Effector memory CD4-positive, alpha-beta T cell (primary cell): ENCODE results near the gene GAA.

ENCODE experiments used
- DNase-seq, 3 donors: peaks; one replicate each; pipeline ENCODE4 v3.0.0-alpha.2; 2020
- H3K27ac ChIP-seq: 2 replicates; pipeline ENCODE4 v1.7.0; 2013; ENCODE audit warnings: mild to moderate bottlenecking, low read length, moderate library complexity; ENCODE audit not compliant: insufficient read depth, poor library complexity, severe bottlenecking
- H3K27me3 ChIP-seq: replicated peaks from 2 replicates; pipeline ENCODE4 v1.7.0; 2013; ENCODE audit warnings: mild to moderate bottlenecking, low read length; ENCODE audit not compliant: insufficient read depth, control insufficient read depth, poor library complexity, severe bottlenecking
- H3K36me3 ChIP-seq: 2 replicates; pipeline ENCODE4 v1.7.0; 2013; ENCODE audit warnings: mild to moderate bottlenecking, low read length, moderate library complexity; ENCODE audit not compliant: control insufficient read depth, insufficient read depth
- H3K4me1 ChIP-seq: 2 replicates; pipeline ENCODE4 v1.7.0; 2013; ENCODE audit warnings: low read length, mild to moderate bottlenecking; ENCODE audit not compliant: control insufficient read depth, insufficient read depth, poor library complexity, severe bottlenecking
- H3K4me3 ChIP-seq: 2 replicates; pipeline ENCODE4 v1.7.0; 2013; ENCODE audit warnings: low read length, low read depth, mild to moderate bottlenecking; ENCODE audit not compliant: insufficient read depth, poor library complexity, severe bottlenecking
- H3K9me3 ChIP-seq: 2 replicates; pipeline ENCODE4 v1.7.0; 2013; ENCODE audit warnings: mild to moderate bottlenecking, low read length, moderate library complexity; ENCODE audit not compliant: control insufficient read depth

Gene GAA

GRCh38 chr17:80104321-80104955, 3.1 kb downstream of the GAA start:
- Histone ChIP-seq H3K27me3 (no peaks in the 10 kb centered on the region), H3K4me1 (peaks cover 19% of the 10 kb centered on the region), H3K4me3 (no peak overlapping the region), H3K27ac (no peak overlapping the region), H3K36me3 (no peaks in the 10 kb centered on the region), H3K9me3 (no peaks in the 10 kb centered on the region)
- DNase-seq = no peak

GRCh38 chr17:80104956-80105375, 3.6 kb downstream of the GAA start:
- Histone ChIP-seq H3K27ac (no peak overlapping the region), H3K4me3 (no peak overlapping the region), H3K27me3 (no peaks in the 10 kb centered on the region), H3K9me3 (no peaks in the 10 kb centered on the region), H3K4me1 (peaks cover 19% of the 10 kb centered on the region), H3K36me3 (no peaks in the 10 kb centered on the region)
- no peak for DNase-seq

- Histone ChIP-seq H3K9me3 (no peaks in the 10 kb centered on the region), H3K36me3 (no peaks in the 10 kb centered on the region), H3K4me3 (no peak overlapping the region), H3K27ac (no peak overlapping the region), H3K27me3 (no peaks in the 10 kb centered on the region), H3K4me1 (peaks cover 11% of the 10 kb centered on the region)
- no peak for DNase-seq
These were observed 4.4 kb downstream of the GAA start for GRCh38 chr17:80105762-80106161.

DNA sequence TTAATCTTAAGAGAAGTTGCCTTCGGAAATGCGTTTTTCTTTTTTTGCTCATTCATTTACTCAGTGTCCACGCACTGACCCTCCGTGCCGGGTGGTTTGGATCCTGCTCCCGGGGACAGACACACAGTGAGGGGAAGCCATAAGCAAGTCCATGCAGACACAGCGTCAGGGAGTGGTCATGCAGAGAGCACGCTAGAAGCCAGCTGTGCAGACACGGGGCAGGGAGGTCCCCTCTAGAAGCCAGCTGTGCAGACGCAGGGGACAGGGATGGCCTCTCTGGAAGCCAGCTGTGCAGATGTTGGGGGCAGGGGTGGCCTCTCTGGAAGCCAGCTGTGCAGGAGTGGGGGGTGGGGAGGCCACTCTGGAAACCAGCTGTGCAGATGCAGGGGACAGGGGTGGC, 4.8 kb downstream of the GAA start:
- Histone ChIP-seq H3K27me3 (no peaks in the 10 kb centered on the region), H3K4me1 (peaks cover 7% of the 10 kb centered on the region), H3K27ac (no peak overlapping the region), H3K36me3 (no peaks in the 10 kb centered on the region), H3K4me3 (no peak overlapping the region), H3K9me3 (no peaks in the 10 kb centered on the region)
- no peak for DNase-seq

DNA sequence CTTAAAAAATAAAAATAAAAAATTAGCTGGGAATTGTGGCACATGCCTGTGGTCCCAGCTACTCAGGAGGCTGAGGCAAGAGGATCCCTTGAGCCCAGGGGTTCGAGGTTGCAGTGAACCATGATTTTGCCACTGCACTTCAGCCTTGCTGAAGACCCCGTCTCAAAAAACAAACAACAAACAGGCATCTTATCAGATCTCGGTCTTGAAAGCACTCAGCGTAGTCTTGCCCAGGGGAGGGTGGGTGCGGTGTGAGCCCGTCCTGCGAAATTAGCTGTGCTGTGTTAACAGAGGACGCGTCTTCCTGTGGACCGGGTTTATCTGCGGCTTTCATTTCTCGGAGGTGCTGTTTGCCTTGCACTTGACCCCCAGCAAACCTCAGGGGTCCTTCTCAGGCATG, 5.4 kb downstream of the GAA start:
- Histone ChIP-seq H3K4me1 (peaks cover 6% of the 10 kb centered on the region), H3K27me3 (no peaks in the 10 kb centered on the region), H3K4me3 (no peak overlapping the region), H3K27ac (no peak overlapping the region), H3K36me3 (no peaks in the 10 kb centered on the region), H3K9me3 (no peaks in the 10 kb centered on the region)
- DNase-seq = no peak

GRCh38 chr17:80107231-80108021, 6.0 kb downstream of the GAA start:
- no peaks in the 10 kb centered on the region for H3K27me3 ChIP-seq
- no peak overlapping the region for H3K27ac ChIP-seq
- H3K36me3 ChIP-seq = no peaks in the 10 kb centered on the region
- H3K9me3 ChIP-seq = no peaks in the 10 kb centered on the region
- no peak for DNase-seq
- H3K4me1 ChIP-seq = no peaks in the 10 kb centered on the region
- H3K4me3 ChIP-seq = no peak overlapping the region

GRCh38 chr17:80108036-80108971, 6.9 kb downstream of the GAA start:
- Histone ChIP-seq H3K27me3 (no peaks in the 10 kb centered on the region), H3K9me3 (no peaks in the 10 kb centered on the region), H3K4me1 (no peaks in the 10 kb centered on the region), H3K27ac (no peak overlapping the region), H3K4me3 (no peak overlapping the region), H3K36me3 (no peaks in the 10 kb centered on the region)
- no peak for DNase-seq

- H3K4me3 ChIP-seq = no peak overlapping the region
- H3K9me3 ChIP-seq = no peaks in the 10 kb centered on the region
- DNase-seq = no peak
- H3K27me3 ChIP-seq = no peaks in the 10 kb centered on the region
- no peak overlapping the region for H3K27ac ChIP-seq
- H3K36me3 ChIP-seq = no peaks in the 10 kb centered on the region
- H3K4me1 ChIP-seq = no peaks in the 10 kb centered on the region
These were observed 7.8 kb downstream of the GAA start for GRCh38 chr17:80109066-80109660.

- DNase-seq = no peak
- no peak overlapping the region for H3K27ac ChIP-seq
- H3K9me3 ChIP-seq = no peaks in the 10 kb centered on the region
- no peaks in the 10 kb centered on the region for H3K36me3 ChIP-seq
- no peak overlapping the region for H3K4me3 ChIP-seq
- H3K4me1 ChIP-seq = no peaks in the 10 kb centered on the region
- no peaks in the 10 kb centered on the region for H3K27me3 ChIP-seq
These were observed 8.5 kb downstream of the GAA start for GRCh38 chr17:80109713-80110446.
